Measurements from ENCODE around the gene GTPBP10. TPM values are rescaled to one million over a fixed set of nuclear protein-coding genes. Genes with fewer than 3 reads are reported as not detected.

Gene GTPBP10
- total RNA-seq, 4 donors from 2014 or later = 12.8 to 20.1 (median 16.4) TPM

DNA sequence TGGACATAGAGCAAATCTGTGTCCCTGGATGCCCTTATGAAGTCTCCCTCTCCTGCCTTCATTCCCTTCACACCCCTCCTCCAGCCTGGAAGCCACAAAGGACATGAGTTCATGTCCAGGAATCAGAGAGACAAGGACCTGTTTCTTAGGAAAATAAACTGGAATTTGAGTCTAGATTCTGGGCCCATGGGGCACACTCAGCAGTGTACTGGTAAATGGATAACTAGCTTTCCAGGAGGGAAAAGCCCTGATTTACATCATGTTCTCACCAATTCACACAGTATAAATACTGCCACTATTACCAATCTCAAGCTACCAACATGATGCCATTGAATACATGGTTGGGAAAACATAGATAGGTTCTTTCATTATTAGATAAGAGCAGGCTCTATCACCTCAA lies 35.3 kb upstream of the GTPBP10 start:
- TF ChIP-seq POLR2A (IDR thresholded peaks at IDR 0.05) = no peak
- TF ChIP-seq, protein P1, sequence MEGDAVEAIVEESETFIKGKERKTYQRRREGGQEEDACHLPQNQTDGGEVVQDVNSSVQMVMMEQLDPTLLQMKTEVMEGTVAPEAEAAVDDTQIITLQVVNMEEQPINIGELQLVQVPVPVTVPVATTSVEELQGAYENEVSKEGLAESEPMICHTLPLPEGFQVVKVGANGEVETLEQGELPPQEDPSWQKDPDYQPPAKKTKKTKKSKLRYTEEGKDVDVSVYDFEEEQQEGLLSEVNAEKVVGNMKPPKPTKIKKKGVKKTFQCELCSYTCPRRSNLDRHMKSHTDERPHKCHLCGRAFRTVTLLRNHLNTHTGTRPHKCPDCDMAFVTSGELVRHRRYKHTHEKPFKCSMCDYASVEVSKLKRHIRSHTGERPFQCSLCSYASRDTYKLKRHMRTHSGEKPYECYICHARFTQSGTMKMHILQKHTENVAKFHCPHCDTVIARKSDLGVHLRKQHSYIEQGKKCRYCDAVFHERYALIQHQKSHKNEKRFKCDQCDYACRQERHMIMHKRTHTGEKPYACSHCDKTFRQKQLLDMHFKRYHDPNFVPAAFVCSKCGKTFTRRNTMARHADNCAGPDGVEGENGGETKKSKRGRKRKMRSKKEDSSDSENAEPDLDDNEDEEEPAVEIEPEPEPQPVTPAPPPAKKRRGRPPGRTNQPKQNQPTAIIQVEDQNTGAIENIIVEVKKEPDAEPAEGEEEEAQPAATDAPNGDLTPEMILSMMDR (IDR thresholded peaks at IDR 0.05 in 4 of 5, conservative IDR thresholded peaks at IDR 0.05 in 1 of 5) = no peak
- intact Hi-C loops (cut with DNase I; ENCODE audit: low total_unique reads) = loop anchor here (5.0 kb wide), 1 partner anchor 116 kb away; no protein-coding TSS in a partner anchor
- no peak for ATAC-seq
- no peaks in the 10 kb centered on the region for H3K36me3 ChIP-seq
- H3K4me3 ChIP-seq = no peak overlapping the region
- H3K27ac ChIP-seq = no peak overlapping the region
- DNase-seq = no peak
- H3K9me3 ChIP-seq = no peaks in the 10 kb centered on the region
- in situ Hi-C loops (cut with MboI; ENCODE audit: low sequenced_read_pairs in 4 of 4) = no loop called here
- H3K27me3 ChIP-seq = no peaks in the 10 kb centered on the region
- no peaks in the 10 kb centered on the region for H3K4me1 ChIP-seq

DNA sequence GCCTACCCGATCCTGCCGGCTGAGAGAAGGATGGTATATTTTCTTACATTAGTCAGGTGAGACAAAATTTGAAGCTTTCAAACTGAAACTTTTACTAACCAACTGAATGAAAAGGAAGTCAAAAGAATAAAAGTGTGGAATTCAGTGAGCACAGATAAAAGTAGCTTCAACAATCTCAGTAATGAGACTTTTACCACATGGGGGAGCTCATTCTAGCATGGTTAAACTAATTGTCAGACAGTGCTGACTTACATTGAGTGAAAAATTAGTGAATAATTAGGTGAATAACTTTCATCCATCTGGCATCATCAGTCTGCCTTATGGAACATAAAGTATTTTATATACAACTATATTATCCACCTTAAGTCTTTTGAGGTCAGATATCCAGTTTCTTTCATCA lies 33.8 kb upstream of the GTPBP10 start:
- Histone ChIP-seq H3K27me3 (no peaks in the 10 kb centered on the region), H3K4me1 (no peaks in the 10 kb centered on the region), H3K9me3 (no peaks in the 10 kb centered on the region), H3K4me3 (no peak overlapping the region), H3K36me3 (no peaks in the 10 kb centered on the region), H3K27ac (no peak overlapping the region)
- in situ Hi-C loops (cut with MboI; ENCODE audit: low sequenced_read_pairs in 4 of 4) (no loop called here), intact Hi-C loops (cut with DNase I; ENCODE audit: low total_unique reads) (loop anchor here (5.0 kb wide), 1 partner anchor 115 kb away; no protein-coding TSS in a partner anchor)
- no peak for ATAC-seq
- no peak for DNase-seq
- TF ChIP-seq, protein P1 (IDR thresholded peaks at IDR 0.05 in 4 of 5, conservative IDR thresholded peaks at IDR 0.05 in 1 of 5) = no peak
- no peak for TF ChIP-seq POLR2A (IDR thresholded peaks at IDR 0.05)

DNA sequence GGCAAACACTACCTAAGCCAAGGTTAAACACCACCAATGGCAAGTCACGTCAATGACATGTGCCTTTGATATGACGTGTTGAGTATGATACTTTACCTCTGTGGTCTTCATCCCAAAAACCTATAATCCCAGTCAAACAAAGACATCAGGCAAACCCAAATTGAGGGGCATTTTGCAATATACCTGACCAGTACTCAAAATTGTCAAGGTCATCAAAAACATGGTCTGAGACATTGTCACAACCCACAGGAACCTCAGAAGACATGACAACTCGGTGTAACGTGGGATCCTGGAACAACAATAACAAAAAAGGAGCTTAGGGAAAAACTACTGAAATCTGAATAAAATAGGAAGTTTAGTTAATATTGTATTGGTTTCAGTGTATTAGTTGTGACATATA lies 32.6 kb upstream of the GTPBP10 start:
- Histone ChIP-seq H3K27me3 (peaks cover 0 to under 1% (median 0%) of the 10 kb centered on the region in 3 donors), H3K4me1 (no peaks in the 10 kb centered on the region), H3K36me3 (no peaks in the 10 kb centered on the region), H3K4me3 (no peak overlapping the region), H3K27ac (no peak overlapping the region), H3K9me3 (no peaks in the 10 kb centered on the region)
- no peak for DNase-seq
- in situ Hi-C loops (cut with MboI; ENCODE audit: low sequenced_read_pairs in 4 of 4) = no loop called here
- TF ChIP-seq, protein P1 (IDR thresholded peaks at IDR 0.05 in 4 of 5, conservative IDR thresholded peaks at IDR 0.05 in 1 of 5) = no peak
- TF ChIP-seq POLR2A (IDR thresholded peaks at IDR 0.05) = no peak
- intact Hi-C loops (cut with DNase I; ENCODE audit: low total_unique reads) = loop anchor here (5.0 kb wide), 1 partner anchor 113 kb away; no protein-coding TSS in a partner anchor
- no peak for ATAC-seq

DNA sequence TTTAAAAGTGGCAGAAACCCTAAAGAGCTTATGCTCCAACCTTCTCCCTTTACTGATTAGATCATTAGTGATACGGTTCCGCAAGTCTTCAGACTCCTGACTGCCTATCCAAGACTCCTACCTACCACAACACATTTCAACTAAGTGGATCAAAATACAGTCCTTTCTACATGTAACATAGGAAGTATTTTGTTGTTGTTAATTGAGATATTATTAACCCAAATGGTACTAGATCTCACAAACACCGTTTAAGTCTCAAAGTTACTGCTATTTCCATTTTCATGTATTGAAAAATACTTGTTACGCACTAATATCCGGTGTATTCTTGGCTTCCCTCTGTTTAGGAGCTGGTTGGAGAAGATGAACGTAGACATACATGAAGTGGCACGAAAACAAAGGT lies 26.5 kb upstream of the GTPBP10 start:
- Histone ChIP-seq H3K4me3 (no peak overlapping the region), H3K36me3 (no peaks in the 10 kb centered on the region), H3K9me3 (no peaks in the 10 kb centered on the region), H3K27ac (no peak overlapping the region), H3K4me1 (no peaks in the 10 kb centered on the region), H3K27me3 (peaks cover 28 to 35% (median 29%) of the 10 kb centered on the region in 3 donors)
- TF ChIP-seq, protein P1 (IDR thresholded peaks at IDR 0.05 in 4 of 5, conservative IDR thresholded peaks at IDR 0.05 in 1 of 5) = no peak
- TF ChIP-seq POLR2A (IDR thresholded peaks at IDR 0.05) = no peak
- ATAC-seq (no peak), DNase-seq (no peak)
- intact Hi-C loops (cut with DNase I; ENCODE audit: low total_unique reads) (no loop called here), in situ Hi-C loops (cut with MboI; ENCODE audit: low sequenced_read_pairs in 4 of 4) (no loop called here)

DNA sequence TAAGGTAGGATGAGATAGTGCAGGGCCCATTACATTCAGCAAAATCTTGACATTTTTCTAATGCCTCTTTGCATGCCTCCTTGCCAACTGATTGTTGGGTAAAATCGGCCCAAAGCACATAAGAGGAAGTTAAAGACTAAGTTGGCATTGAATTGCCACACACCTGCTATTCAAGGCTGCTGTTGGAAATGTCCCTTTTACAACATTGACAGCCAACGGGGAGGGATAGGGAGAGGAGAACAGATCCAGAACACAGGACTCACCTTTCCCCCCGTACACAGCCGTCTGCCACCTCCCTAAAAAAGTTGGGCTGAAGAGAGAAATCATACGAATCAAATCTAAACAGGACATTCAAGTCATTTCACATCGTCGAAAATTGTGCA lies 26.1 kb upstream of the GTPBP10 start:
- in situ Hi-C loops (cut with MboI; ENCODE audit: low sequenced_read_pairs in 4 of 4) = no loop called here

More for the DNA sequence above, 26.1 kb upstream of the GTPBP10 start:
- Histone ChIP-seq H3K27me3 (peaks cover 28 to 35% (median 29%) of the 10 kb centered on the region in 3 donors), H3K27ac (no peak overlapping the region), H3K9me3 (no peaks in the 10 kb centered on the region), H3K4me1 (no peaks in the 10 kb centered on the region), H3K36me3 (no peaks in the 10 kb centered on the region), H3K4me3 (no peak overlapping the region)
- TF ChIP-seq, protein P1 (IDR thresholded peaks at IDR 0.05 in 4 of 5, conservative IDR thresholded peaks at IDR 0.05 in 1 of 5) = no peak
- no peak for TF ChIP-seq POLR2A (IDR thresholded peaks at IDR 0.05)
- ATAC-seq (no peak), DNase-seq (no peak)
- intact Hi-C loops (cut with DNase I; ENCODE audit: low total_unique reads) = no loop called here
